Measurements from ENCODE around the gene TMEM101. TPM values are rescaled to one million over a fixed set of nuclear protein-coding genes. Genes with fewer than 3 reads are reported as not detected.

TMEM101 gene
- total and polyA plus RNA-seq, 12 donors: 15.6 to 26.4 (median 17.9) TPM

GRCh38 chr17:43982171-43982570, 32.6 kb downstream of the TMEM101 start:
- ATAC-seq (no peak), DNase-seq (no peak)
- intact Hi-C loops (cut with DNase I): no loop called here
- H3K27ac ChIP-seq: no peak overlapping the region
- H3K4me3 ChIP-seq: no peak overlapping the region
- no peaks in the 10 kb centered on the region for H3K9me3 ChIP-seq
- H3K4me1 ChIP-seq: peaks cover 0 to 20% (median 10%) of the 10 kb centered on the region in 9 donors
- H3K36me3 ChIP-seq: no peaks in the 10 kb centered on the region
- peaks cover 0 to 75% (median 44%) of the 10 kb centered on the region in 7 donors for H3K27me3 ChIP-seq
- 87 to 88% methylated on average over 2 of the region's 2 CpGs for WGBS, 2 donors
- TF ChIP-seq CTCF (IDR thresholded peaks at IDR 0.05): no peak

GRCh38 chr17:43979671-43980070, 35.1 kb downstream of the TMEM101 start:
- H3K27me3 ChIP-seq: peaks cover 0 to 61% (median 37%) of the 10 kb centered on the region in 7 donors

GRCh38 chr17:43979011-43979410, 35.8 kb downstream of the TMEM101 start:
- DNase-seq (no peak), ATAC-seq (no peak)
- TF ChIP-seq CTCF (IDR thresholded peaks at IDR 0.05): no peak
- no peak overlapping the region for H3K4me3 ChIP-seq
- H3K4me1 ChIP-seq: peaks cover 0 to 9% (median 6%) of the 10 kb centered on the region in 9 donors
- no peak overlapping the region for H3K27ac ChIP-seq
- no peaks in the 10 kb centered on the region for H3K9me3 ChIP-seq
- intact Hi-C loops (cut with DNase I): no loop called here
- peaks cover 0 to 57% (median 31%) of the 10 kb centered on the region in 7 donors for H3K27me3 ChIP-seq
- WGBS, 2 donors: 77 to 81% methylated on average over 7 of the region's 7 CpGs
- no peaks in the 10 kb centered on the region for H3K36me3 ChIP-seq

More at GRCh38 chr17:43979671-43980070, 35.1 kb downstream of the TMEM101 start:
- peaks cover 0 to 14% (median 8%) of the 10 kb centered on the region in 9 donors for H3K4me1 ChIP-seq
- H3K36me3 ChIP-seq: no peaks in the 10 kb centered on the region
- no peaks in the 10 kb centered on the region for H3K9me3 ChIP-seq
- no peak overlapping the region for H3K27ac ChIP-seq
- WGBS, 2 donors: 89 to 91% methylated on average over 4 of the region's 4 CpGs
- ATAC-seq (no peak), DNase-seq (no peak)
- intact Hi-C loops (cut with DNase I): no loop called here
- no peak overlapping the region for H3K4me3 ChIP-seq
- TF ChIP-seq CTCF (IDR thresholded peaks at IDR 0.05): no peak

- WGBS, 2 donors: 79 to 83% methylated on average over 2 of the region's 2 CpGs
- DNase-seq (no peak), ATAC-seq (no peak)
- intact Hi-C loops (cut with DNase I): no loop called here
- peaks cover 0 to 48% (median 24%) of the 10 kb centered on the region in 7 donors for H3K27me3 ChIP-seq
- H3K27ac ChIP-seq: no peak overlapping the region
- H3K36me3 ChIP-seq: no peaks in the 10 kb centered on the region
- H3K4me3 ChIP-seq: no peak overlapping the region
- no peak for TF ChIP-seq CTCF (IDR thresholded peaks at IDR 0.05)
- H3K4me1 ChIP-seq: no peaks in the 10 kb centered on the region
- H3K9me3 ChIP-seq: no peaks in the 10 kb centered on the region
Measured at GRCh38 chr17:43978078-43978477, 36.7 kb downstream of the TMEM101 start.
